Mononuclear cell (primary cell): ENCODE data around the gene WNT9B. TPM values are rescaled to one million over a fixed set of nuclear protein-coding genes. Genes with fewer than 3 reads are reported as not detected.
"Not testable (repeated sequence)": the region's sequence is repeated elsewhere in the genome, so short reads cannot be mapped to it uniquely, and the experiment has no call there.

Experiments used
- H3K27me3 ChIP-seq: 2 replicates; pipeline ENCODE4 v1.6.0; 2011; ENCODE audit warnings: low read length, control low read depth; ENCODE audit not compliant: insufficient read depth
- H3K4me1 ChIP-seq: 2 replicates; pipeline ENCODE4 v1.5.1; 2011; ENCODE audit warnings: mild to moderate bottlenecking, low read length, control low read depth; ENCODE audit not compliant: insufficient read depth
- H3K4me3 ChIP-seq: 2 replicates; pipeline ENCODE4 v1.5.1; 2011; ENCODE audit warnings: mild to moderate bottlenecking, low read length, moderate library complexity
- H3K9me3 ChIP-seq: 2 replicates; pipeline ENCODE4 v1.5.1; 2011; ENCODE audit warnings: low read depth, mild to moderate bottlenecking, control low read depth, low read length
- total RNA-seq: library from RNA; depleted of rRNA; stranded (reverse); fragments of >200 nt; gene quantifications from one replicate; pipeline ENCODE4 v1.2.3, GENCODE V29; 2012

The WNT9B gene
- total RNA-seq, 1 donor = not detected

DNA sequence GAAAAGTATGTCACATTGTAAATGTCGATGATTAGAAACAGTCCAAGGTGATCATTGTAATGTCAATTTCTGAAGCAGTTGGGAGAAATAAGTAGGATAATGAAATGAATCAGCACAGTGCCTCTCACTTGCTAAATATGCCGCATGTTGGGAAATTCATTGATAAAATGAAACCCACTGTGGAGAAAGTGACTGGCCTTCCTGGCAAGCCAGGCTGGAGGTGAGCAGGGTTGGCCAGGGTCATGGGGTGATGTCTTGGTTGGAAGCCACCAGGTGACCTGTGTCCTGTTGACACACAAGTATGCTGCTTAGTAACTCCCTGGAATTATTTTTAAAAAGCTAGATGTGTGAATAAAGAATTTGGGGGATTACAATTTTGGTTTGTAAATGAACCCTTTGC, 14.9 kb upstream of the WNT9B start:
- no peaks in the 10 kb centered on the region for H3K4me1 ChIP-seq

DNA sequence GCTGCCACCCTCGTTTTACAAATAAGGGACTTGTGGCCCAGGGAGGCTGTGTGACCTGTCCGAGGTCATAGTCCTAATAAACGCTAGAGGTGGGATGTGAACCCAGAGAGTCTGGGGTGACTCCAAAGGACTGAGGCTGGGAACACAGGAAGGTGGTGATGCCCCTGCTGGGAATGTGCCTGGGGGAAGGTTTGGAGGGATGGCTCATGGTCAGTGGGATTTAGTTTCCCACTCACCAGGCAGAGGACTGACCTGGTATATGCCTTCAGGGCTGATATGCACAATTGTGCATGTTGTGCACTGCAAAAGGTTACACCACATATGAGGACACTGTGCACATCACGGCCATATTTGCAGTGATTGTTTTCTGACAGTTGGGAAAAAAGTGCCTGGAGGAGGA, 13.9 kb upstream of the WNT9B start:
- Histone ChIP-seq H3K4me1 (no peaks in the 10 kb centered on the region), H3K9me3 (no peaks in the 10 kb centered on the region), H3K27me3 (peaks cover 10% of the 10 kb centered on the region), H3K4me3 (no peak overlapping the region)

More for the DNA sequence above, 14.9 kb upstream of the WNT9B start:
- Histone ChIP-seq H3K4me3 (no peak overlapping the region), H3K27me3 (peaks cover 8% of the 10 kb centered on the region), H3K9me3 (no peaks in the 10 kb centered on the region)

DNA sequence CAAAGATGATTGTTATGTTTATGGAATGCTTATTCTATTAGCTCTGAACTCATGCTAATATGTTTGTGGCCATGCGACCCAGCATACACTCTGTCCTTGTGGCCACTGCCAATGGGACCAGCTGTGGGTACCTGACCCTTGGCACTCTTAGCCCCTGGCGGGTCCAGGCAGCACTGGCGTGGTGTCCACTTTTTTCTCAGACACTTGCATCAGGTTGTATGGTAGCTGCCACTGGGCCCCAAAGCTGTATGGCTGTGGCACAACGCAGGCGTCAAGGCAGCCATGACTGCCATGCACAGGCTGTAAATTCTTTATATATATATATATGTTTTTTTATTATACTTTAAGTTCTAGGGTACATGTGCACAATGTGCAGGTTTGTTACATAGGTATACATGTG, 12.2 kb upstream of the WNT9B start:
- Histone ChIP-seq H3K9me3 (peaks cover 11% of the 10 kb centered on the region), H3K4me3 (no peak overlapping the region), H3K27me3 (peaks cover 21% of the 10 kb centered on the region), H3K4me1 (no peaks in the 10 kb centered on the region)

- not testable (repeated sequence) for H3K4me1 ChIP-seq, H3K4me3 ChIP-seq
- peaks cover 21% of the 10 kb centered on the region for H3K27me3 ChIP-seq
Measured at GRCh38 chr17:46840596-46840995, 10.8 kb upstream of the WNT9B start.

GRCh38 chr17:46841561-46842379, 9.6 kb upstream of the WNT9B start:
- Histone ChIP-seq H3K4me1 (no peaks in the 10 kb centered on the region), H3K9me3 (peaks cover 11% of the 10 kb centered on the region), H3K4me3 (no peak overlapping the region), H3K27me3 (peaks cover 23% of the 10 kb centered on the region)

More at GRCh38 chr17:46840596-46840995, 10.8 kb upstream of the WNT9B start:
- peaks cover 11% of the 10 kb centered on the region for H3K9me3 ChIP-seq

- H3K9me3 ChIP-seq = peaks cover 11% of the 10 kb centered on the region
- H3K4me1 ChIP-seq = no peaks in the 10 kb centered on the region
- peaks cover 23% of the 10 kb centered on the region for H3K27me3 ChIP-seq
- no peak overlapping the region for H3K4me3 ChIP-seq
Measured at GRCh38 chr17:46842835-46843234, 8.5 kb upstream of the WNT9B start.

- Histone ChIP-seq H3K27me3 (peaks cover 42% of the 10 kb centered on the region), H3K9me3 (peaks cover 11% of the 10 kb centered on the region), H3K4me3 (no peak overlapping the region), H3K4me1 (peaks cover 11% of the 10 kb centered on the region)
Measured at GRCh38 chr17:46847204-46848191, 3.9 kb upstream of the WNT9B start.

DNA sequence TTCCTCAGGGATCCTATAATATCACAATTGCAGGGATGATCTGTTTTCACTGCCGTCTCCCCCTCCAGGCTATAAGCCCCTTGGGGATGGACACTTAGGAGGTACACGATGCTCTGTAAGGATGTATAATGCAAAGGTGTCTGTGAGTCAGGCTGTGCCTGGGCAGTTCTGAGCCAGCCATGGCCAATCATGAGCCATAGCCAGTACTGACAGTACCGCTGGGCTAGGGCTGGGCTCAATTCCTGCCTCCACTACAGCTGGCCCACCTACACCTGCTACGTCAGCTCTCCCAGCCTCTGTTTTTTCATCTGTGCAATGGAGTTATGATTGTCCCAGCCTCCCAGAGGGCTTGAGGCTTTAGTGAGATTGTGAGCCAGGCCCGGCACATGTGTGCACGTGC, 2.8 kb upstream of the WNT9B start:
- H3K4me3 ChIP-seq = no peak overlapping the region
- H3K4me1 ChIP-seq = peaks cover 11% of the 10 kb centered on the region
- H3K9me3 ChIP-seq = peaks cover 1% of the 10 kb centered on the region
- H3K27me3 ChIP-seq = peaks cover 40% of the 10 kb centered on the region

DNA sequence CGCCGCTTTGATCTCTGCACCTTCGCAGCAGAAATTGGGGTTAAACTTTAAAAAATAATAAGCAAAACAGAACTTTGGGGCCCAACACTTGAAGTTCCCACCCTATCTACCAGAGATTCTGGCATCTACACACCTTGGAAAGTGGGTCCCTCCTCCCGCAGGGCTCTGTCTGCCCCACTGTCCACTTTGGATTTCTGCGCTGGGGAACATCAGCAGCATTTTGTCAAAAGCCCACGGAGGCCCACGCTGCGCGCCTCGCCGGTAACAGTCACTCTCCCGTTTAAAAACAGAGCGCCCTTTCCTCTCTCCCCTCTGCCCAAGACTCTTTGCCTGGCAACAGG, 725 bp upstream of the WNT9B start:
- H3K4me1 ChIP-seq = peaks cover 11% of the 10 kb centered on the region
- H3K27me3 ChIP-seq = peaks cover 44% of the 10 kb centered on the region
- no peaks in the 10 kb centered on the region for H3K9me3 ChIP-seq
- H3K4me3 ChIP-seq = no peak overlapping the region

DNA sequence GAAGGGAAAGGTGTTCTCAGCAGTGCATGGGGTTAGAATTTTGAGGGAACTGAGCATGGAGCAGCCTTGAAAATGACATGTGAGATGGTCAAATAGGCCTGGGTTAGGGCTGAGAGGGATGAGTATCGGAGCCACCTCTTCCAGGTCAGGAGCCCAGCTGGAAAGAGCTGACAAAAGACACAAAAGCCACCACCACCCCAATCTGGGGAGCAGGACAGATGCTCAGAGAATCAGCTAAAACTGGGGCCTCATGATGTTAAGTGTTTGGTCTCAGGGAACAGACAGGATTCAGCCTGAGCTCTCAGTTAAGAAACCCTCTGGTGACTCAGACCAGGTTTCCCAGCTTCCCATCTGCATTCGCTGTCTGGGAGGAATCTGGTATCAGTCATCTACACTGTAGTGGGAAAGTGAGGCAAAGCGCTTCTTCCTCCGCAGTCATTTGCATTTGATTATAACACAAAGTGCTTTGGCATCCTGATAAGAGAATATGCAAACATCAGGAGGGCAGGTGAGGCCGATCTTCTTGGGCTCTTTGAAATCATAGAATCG, 2.6 kb downstream of the WNT9B start:
- Histone ChIP-seq H3K27me3 (peaks cover 41% of the 10 kb centered on the region), H3K4me1 (peaks cover 11% of the 10 kb centered on the region), H3K4me3 (no peak overlapping the region), H3K9me3 (no peaks in the 10 kb centered on the region)

- no peaks in the 10 kb centered on the region for H3K9me3 ChIP-seq
- H3K27me3 ChIP-seq = peaks cover 36% of the 10 kb centered on the region
- H3K4me3 ChIP-seq = no peak overlapping the region
- H3K4me1 ChIP-seq = peaks cover 11% of the 10 kb centered on the region
Measured at GRCh38 chr17:46854515-46854914, 3.1 kb downstream of the WNT9B start.

DNA sequence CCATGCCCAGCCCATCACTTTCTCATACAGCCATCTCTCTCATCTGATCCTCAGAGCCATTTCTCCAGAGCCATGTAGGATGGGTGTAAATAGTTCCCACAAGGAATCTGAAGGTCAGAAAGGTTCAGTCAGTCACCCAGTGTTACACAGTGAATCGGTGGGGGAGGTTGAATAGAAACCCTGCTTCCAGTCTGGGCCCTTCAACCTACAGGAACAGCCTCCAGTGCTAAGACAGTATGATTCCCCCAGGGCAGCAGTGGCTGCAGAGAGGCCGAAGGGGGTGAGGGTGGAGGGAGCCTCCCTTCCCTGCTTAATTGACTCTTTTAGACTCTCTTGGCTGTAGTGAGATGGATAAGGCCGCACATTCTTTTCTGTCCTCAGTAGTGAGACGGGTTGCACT, 3.6 kb downstream of the WNT9B start:
- Histone ChIP-seq H3K27me3 (peaks cover 31% of the 10 kb centered on the region), H3K9me3 (no peaks in the 10 kb centered on the region)

GRCh38 chr17:46857600-46857999, 6.2 kb downstream of the WNT9B start:
- H3K27me3 ChIP-seq = peaks cover 13% of the 10 kb centered on the region
- no peaks in the 10 kb centered on the region for H3K4me1 ChIP-seq
- no peaks in the 10 kb centered on the region for H3K9me3 ChIP-seq
- H3K4me3 ChIP-seq = no peak overlapping the region

More for the DNA sequence above, 3.6 kb downstream of the WNT9B start:
- Histone ChIP-seq H3K4me3 (no peak overlapping the region), H3K4me1 (peaks cover 11% of the 10 kb centered on the region)

- H3K27me3 ChIP-seq = no peaks in the 10 kb centered on the region
- H3K4me1 ChIP-seq = no peaks in the 10 kb centered on the region
- H3K9me3 ChIP-seq = no peaks in the 10 kb centered on the region
- H3K4me3 ChIP-seq = no peak overlapping the region
Measured at GRCh38 chr17:46859996-46860395, 8.6 kb downstream of the WNT9B start.

GRCh38 chr17:46862949-46863348, 11.6 kb downstream of the WNT9B start:
- no peaks in the 10 kb centered on the region for H3K27me3 ChIP-seq
- H3K4me1 ChIP-seq = no peaks in the 10 kb centered on the region
- no peaks in the 10 kb centered on the region for H3K9me3 ChIP-seq
- no peak overlapping the region for H3K4me3 ChIP-seq
